Activated B cell treated with CpG ODN at 0.5 μM for 24 hours (primary cell): Measurements from ENCODE around the gene CREB3L2. TPM values are rescaled to one million over a fixed set of nuclear protein-coding genes. Genes with fewer than 3 reads are reported as not detected.
"Not testable (repeated sequence)": the region's sequence is repeated elsewhere in the genome, so short reads cannot be mapped to it uniquely, and the experiment has no call there.

ENCODE experiments used
- ATAC-seq: fragments of 200-7000 bp; cut with Tn5 transposase; one replicate; pipeline ENCODE4 v1.10.0; 2021; ENCODE audit warnings: low read depth, mild to moderate bottlenecking, moderate library complexity
- CTCF ChIA-PET: fragments of 350-600 bp; sonication (Branson Sonifier 250); formaldehyde crosslinking; loops from one replicate; lab custom pipeline; 2021; ENCODE audit warnings: antibody characterized with exemption; lab: Charles Lee
- POLR2A ChIA-PET: fragments of 350-600 bp; sonication (Branson Sonifier 250); formaldehyde crosslinking; loops from one replicate; lab custom pipeline; 2021; ENCODE audit warnings: antibody characterized with exemption; lab: Charles Lee
- DNase-seq: peaks from one replicate; pipeline ENCODE4 v3.0.0; 2022
- H3K27ac Mint-ChIP-seq: one replicate; pipeline ENCODE4 v1.8.0; 2020; ENCODE audit warnings: mixed read lengths
- H3K27me3 Mint-ChIP-seq: one replicate; pipeline ENCODE4 v1.8.0; 2021; ENCODE audit warnings: mixed read lengths
- H3K36me3 Mint-ChIP-seq: one replicate; pipeline ENCODE4 v1.8.0; 2021; ENCODE audit warnings: low read depth, mixed read lengths
- H3K4me1 Mint-ChIP-seq: one replicate; pipeline ENCODE4 v1.8.0; 2021; ENCODE audit warnings: mixed read lengths
- H3K4me3 Mint-ChIP-seq: one replicate; pipeline ENCODE4 v1.8.0; 2020; ENCODE audit warnings: mild to moderate bottlenecking, mixed read lengths
- H3K9me3 Mint-ChIP-seq: one replicate; pipeline ENCODE4 v1.8.0; 2020; ENCODE audit warnings: mixed read lengths
- CTCF ChIP-seq: fragments of 200-600 bp; IDR thresholded peaks from one replicate; pipeline ENCODE4 v1.8.0; 2022; ENCODE audit warnings: antibody characterized with exemption, mild to moderate bottlenecking
- intact Hi-C: fragments of 100-400 bp; cut with micrococcal nuclease; formaldehyde crosslinking; loops from one replicate; pipeline ENCODE4 v1.15.1; 2024
- total RNA-seq: library from RNA; stranded (reverse); gene quantifications from 2 replicates; pipeline ENCODE4 v1.2.3, GENCODE V29; 2022

Gene CREB3L2
- total RNA-seq = 16.6 and 21.7 TPM in 2 replicates

DNA sequence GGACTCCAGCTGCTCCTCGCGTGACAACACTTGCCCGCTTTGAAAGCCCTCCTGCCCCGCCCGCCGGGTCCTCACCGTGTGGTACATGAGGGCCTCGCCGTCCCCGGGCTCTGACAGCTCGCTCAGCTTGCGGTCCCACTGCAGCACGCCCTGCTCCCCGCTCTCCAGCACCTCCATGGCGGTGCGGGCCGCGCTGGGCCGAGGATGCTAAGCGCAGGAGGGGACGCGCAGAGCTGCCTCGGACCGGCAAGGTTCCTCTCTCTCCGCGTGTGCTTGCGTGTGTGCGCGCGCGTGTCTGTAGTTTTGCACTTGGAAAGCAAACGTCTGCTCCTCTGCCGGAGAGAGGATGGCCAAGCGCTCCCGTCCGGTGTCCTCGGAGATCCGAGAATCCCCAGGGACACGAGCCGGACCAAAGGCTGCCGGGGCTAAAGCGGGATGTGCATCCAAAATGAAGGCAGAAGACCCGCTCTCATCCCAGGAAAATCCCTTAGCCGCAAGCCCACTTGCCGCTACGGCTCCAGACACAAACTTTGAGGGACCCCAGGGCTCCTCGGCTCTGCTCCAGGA lies at the start of gene CREB3L2:
Gene CREB3L2 (minus strand): TSS at position 558 of the 567 bp plus-strand sequence. CDS start 381 bp downstream, at position 177.
- ATAC-seq = peak; percentile 36
- Mint-ChIP-seq H3K27me3 (no peaks in the 10 kb centered on the region), H3K4me3 (peak within 1 kb of the TSS; percentile 98), H3K9me3 (no peaks in the 10 kb centered on the region), H3K27ac (peak within 1 kb of the TSS; percentile 90), H3K36me3 (peaks cover 11% of the 10 kb centered on the region), H3K4me1 (peaks cover 42% of the 10 kb centered on the region)
- TF ChIP-seq CTCF = no peak
- intact Hi-C loops = loop anchor here (1.0 to 5.0 kb wide), 7 partner anchors 15 to 1341 kb away; partner anchors contain the start of genes FMC1, TRIM24 and UBN2
- ChIA-PET CTCF (interaction anchor here (0.6 to 7.3 kb wide), 11 partner anchors 9 to 401 kb away, joined by 3 to 53 read pairs (median 5); no protein-coding TSS in a partner anchor), POLR2A (interaction anchor here (0.6 to 2.2 kb wide), 12 partner anchors 9 to 1358 kb away, joined by 3 to 15 read pairs (median 4); partner anchors contain the start of gene LUC7L2)
- DNase-seq = peak; percentile 59

- H3K4me1 Mint-ChIP-seq = no peaks in the 10 kb centered on the region
- H3K36me3 Mint-ChIP-seq = no peaks in the 10 kb centered on the region
- no peak for ATAC-seq
- ChIA-PET POLR2A (no interaction called here), CTCF (no interaction called here)
- no peaks in the 10 kb centered on the region for H3K27me3 Mint-ChIP-seq
- no peak overlapping the region for H3K27ac Mint-ChIP-seq
- intact Hi-C loops = no loop called here
- no peak for TF ChIP-seq CTCF
- peaks cover 8% of the 10 kb centered on the region for H3K9me3 Mint-ChIP-seq
- no peak for DNase-seq
- H3K4me3 Mint-ChIP-seq = no peak overlapping the region
These were observed 47.7 kb upstream of the CREB3L2 start for GRCh38 chr7:138049505-138050116.

DNA sequence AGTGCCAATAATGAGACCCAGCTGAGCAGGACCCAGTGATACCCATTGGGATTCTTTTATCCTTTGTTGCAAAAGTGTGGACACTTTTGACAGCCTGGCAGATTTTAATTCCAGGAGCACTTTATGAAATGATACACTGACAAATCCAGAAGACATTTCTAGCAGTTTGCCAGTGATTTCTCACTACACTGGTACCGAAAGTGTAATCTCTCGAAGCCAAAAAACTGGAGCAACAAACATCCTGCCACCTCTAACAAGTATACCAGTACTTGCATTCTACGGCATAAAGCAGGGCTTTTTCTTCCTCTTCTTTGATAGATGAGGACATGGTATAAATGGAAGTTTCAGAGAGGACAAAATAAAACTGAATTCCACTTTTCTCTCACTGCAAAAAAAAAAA lies 46.0 kb upstream of the CREB3L2 start:
- Mint-ChIP-seq H3K27me3 (no peaks in the 10 kb centered on the region), H3K4me3 (no peak overlapping the region), H3K27ac (no peak overlapping the region), H3K36me3 (no peaks in the 10 kb centered on the region), H3K4me1 (no peaks in the 10 kb centered on the region), H3K9me3 (peaks cover 8% of the 10 kb centered on the region)
- ChIA-PET POLR2A (no interaction called here), CTCF (no interaction called here)
- no peak for DNase-seq
- intact Hi-C loops = no loop called here
- TF ChIP-seq CTCF = no peak
- ATAC-seq = no peak

DNA sequence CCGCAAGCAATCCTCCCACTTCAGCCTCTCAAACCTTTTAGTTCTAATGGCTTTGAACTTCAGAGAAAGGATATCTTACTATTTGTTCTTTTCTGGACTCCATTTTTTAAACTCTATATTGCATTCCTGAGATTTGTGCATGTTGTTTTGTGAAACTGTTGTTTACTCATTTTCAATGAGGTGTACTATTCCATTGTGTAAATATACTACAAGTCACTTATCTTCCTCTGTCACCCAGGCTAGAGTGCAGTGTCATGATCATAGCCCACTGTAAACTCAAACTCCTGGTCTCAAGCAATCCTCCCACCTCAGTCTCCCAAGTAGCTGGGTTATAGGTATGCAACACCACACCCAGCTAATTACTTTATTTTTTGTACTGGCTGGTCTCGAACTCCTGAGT lies 43.0 kb upstream of the CREB3L2 start:
- no peak for ATAC-seq
- intact Hi-C loops = no loop called here
- CTCF ChIA-PET = no interaction called here

GRCh38 chr7:138040063-138040462 lies 38.2 kb upstream of the CREB3L2 start:
- POLR2A ChIA-PET, CTCF ChIA-PET, H3K36me3 Mint-ChIP-seq, H3K27me3 Mint-ChIP-seq, H3K4me3 Mint-ChIP-seq, DNase-seq, ATAC-seq, intact Hi-C loops, H3K9me3 Mint-ChIP-seq: not testable (repeated sequence)
- H3K4me1 Mint-ChIP-seq = peaks cover 24% of the 10 kb centered on the region
- peak overlapping the region; percentile 30 for H3K27ac Mint-ChIP-seq

More for the DNA sequence above, 43.0 kb upstream of the CREB3L2 start:
- Mint-ChIP-seq H3K36me3 (no peaks in the 10 kb centered on the region), H3K4me1 (peaks cover 8% of the 10 kb centered on the region), H3K27ac (no peak overlapping the region), H3K9me3 (no peaks in the 10 kb centered on the region), H3K27me3 (no peaks in the 10 kb centered on the region), H3K4me3 (no peak overlapping the region)
- no peak for TF ChIP-seq CTCF
- DNase-seq = no peak
- POLR2A ChIA-PET = no interaction called here
